Measurements from ENCODE around the gene OR2F2.

OR2F2 gene

GRCh38 chr7:143890558-143890957, 44.5 kb upstream of the OR2F2 start:
- Histone ChIP-seq H3K27ac (replicated peaks; ENCODE audit: low read length) (no peak overlapping the region), H3K23ac (ENCODE audit: low read depth, low read length, poor library complexity) (no peak overlapping the region), H3K14ac (ENCODE audit: low read length) (no peak overlapping the region), H3K27me3 (ENCODE audit: control insufficient read depth in 3 of 3, insufficient read depth in 3 of 3, low read depth in 1 of 3, low read length in 3 of 3) (no peaks in the 10 kb centered on the region), H2BK15ac (ENCODE audit: low read length) (no peak overlapping the region), H3K9ac (ENCODE audit: low read depth, low read length, poor library complexity) (no peak overlapping the region), H3K79me1 (ENCODE audit: low read depth, low read length) (no peaks in the 10 kb centered on the region), H3K4me1 (ENCODE audit: control insufficient read depth in 2 of 2, insufficient read depth in 1 of 2, low read depth in 1 of 2, low read length in 2 of 2) (no peaks in the 10 kb centered on the region), H3K4ac (ENCODE audit: low read length) (no peak overlapping the region), H3K18ac (ENCODE audit: low read length) (no peak overlapping the region), H4K91ac (ENCODE audit: low read depth, low read length, poor library complexity) (no peak overlapping the region), H3K9me3 (replicated peaks in 1 of 2; ENCODE audit: control insufficient read depth in 2 of 2, insufficient read depth in 1 of 2, low read depth in 1 of 2, low read length in 2 of 2) (peaks cover 3 to 57% of the 10 kb centered on the region in 2 donors), H2AFZ (ENCODE audit: low read length) (no peak overlapping the region), H3K36me3 (replicated peaks in 1 of 2; ENCODE audit: control insufficient read depth in 2 of 2, insufficient read depth in 2 of 2, low read length in 2 of 2) (peaks cover 5 to 29% of the 10 kb centered on the region in 2 donors), H2BK12ac (ENCODE audit: low read length) (no peak overlapping the region), H2AK5ac (ENCODE audit: low read depth, low read length) (no peak overlapping the region), H2BK5ac (ENCODE audit: low read length) (no peak overlapping the region), H2BK120ac (ENCODE audit: low read depth, low read length) (no peak overlapping the region), H3K4me2 (ENCODE audit: insufficient read depth, low read length, poor library complexity, severe bottlenecking) (no peak overlapping the region), H4K8ac (ENCODE audit: low read depth, low read length) (no peak overlapping the region), H3K4me3 (ENCODE audit: low read length in 2 of 2) (no peak overlapping the region)
- no CpG with 5 or more reads among the region's 2 CpGs for WGBS, 2 donors (ENCODE audit: extremely low coverage in 2 of 2, insufficient read length in 2 of 2, insufficient replicate concordance in 1 of 2)
- no peak for DNase-seq (ENCODE audit: low spot score)

GRCh38 chr7:143891457-143891856, 43.6 kb upstream of the OR2F2 start:
- no peak overlapping the region for H2AK5ac ChIP-seq (ENCODE audit: low read depth, low read length)
- no peak overlapping the region for H2BK5ac ChIP-seq (ENCODE audit: low read length)
- no CpG with 5 or more reads among the region's 2 CpGs for WGBS, 2 donors (ENCODE audit: extremely low coverage in 2 of 2, insufficient read length in 2 of 2, insufficient replicate concordance in 1 of 2)
- no peak overlapping the region for H2BK120ac ChIP-seq (ENCODE audit: low read depth, low read length)
- peaks cover 5 to 29% of the 10 kb centered on the region in 2 donors for H3K36me3 ChIP-seq (replicated peaks in 1 of 2; ENCODE audit: control insufficient read depth in 2 of 2, insufficient read depth in 2 of 2, low read length in 2 of 2)
- no peak for DNase-seq (ENCODE audit: low spot score)
- no peak overlapping the region for H4K8ac ChIP-seq (ENCODE audit: low read depth, low read length)
- H2AFZ ChIP-seq (ENCODE audit: low read length), result no peak overlapping the region
- H3K4me3 ChIP-seq (ENCODE audit: low read length in 2 of 2), result no peak overlapping the region
- no peak overlapping the region for H2BK12ac ChIP-seq (ENCODE audit: low read length)
- peaks cover 3 to 56% of the 10 kb centered on the region in 2 donors for H3K9me3 ChIP-seq (replicated peaks in 1 of 2; ENCODE audit: control insufficient read depth in 2 of 2, insufficient read depth in 1 of 2, low read depth in 1 of 2, low read length in 2 of 2)
- H3K27ac ChIP-seq (replicated peaks; ENCODE audit: low read length), result no peak overlapping the region
- no peak overlapping the region for H2BK15ac ChIP-seq (ENCODE audit: low read length)
- no peak overlapping the region for H3K23ac ChIP-seq (ENCODE audit: low read depth, low read length, poor library complexity)
- H3K14ac ChIP-seq (ENCODE audit: low read length), result no peak overlapping the region
- no peaks in the 10 kb centered on the region for H3K79me1 ChIP-seq (ENCODE audit: low read depth, low read length)
- no peak overlapping the region for H3K4me2 ChIP-seq (ENCODE audit: insufficient read depth, low read length, poor library complexity, severe bottlenecking)
- H4K91ac ChIP-seq (ENCODE audit: low read depth, low read length, poor library complexity), result no peak overlapping the region
- no peaks in the 10 kb centered on the region for H3K4me1 ChIP-seq (ENCODE audit: control insufficient read depth in 2 of 2, insufficient read depth in 1 of 2, low read depth in 1 of 2, low read length in 2 of 2)
- H3K27me3 ChIP-seq (ENCODE audit: control insufficient read depth in 3 of 3, insufficient read depth in 3 of 3, low read depth in 1 of 3, low read length in 3 of 3), result no peaks in the 10 kb centered on the region
- H3K18ac ChIP-seq (ENCODE audit: low read length), result no peak overlapping the region
- H3K4ac ChIP-seq (ENCODE audit: low read length), result no peak overlapping the region
- H3K9ac ChIP-seq (ENCODE audit: low read depth, low read length, poor library complexity), result no peak overlapping the region

DNA sequence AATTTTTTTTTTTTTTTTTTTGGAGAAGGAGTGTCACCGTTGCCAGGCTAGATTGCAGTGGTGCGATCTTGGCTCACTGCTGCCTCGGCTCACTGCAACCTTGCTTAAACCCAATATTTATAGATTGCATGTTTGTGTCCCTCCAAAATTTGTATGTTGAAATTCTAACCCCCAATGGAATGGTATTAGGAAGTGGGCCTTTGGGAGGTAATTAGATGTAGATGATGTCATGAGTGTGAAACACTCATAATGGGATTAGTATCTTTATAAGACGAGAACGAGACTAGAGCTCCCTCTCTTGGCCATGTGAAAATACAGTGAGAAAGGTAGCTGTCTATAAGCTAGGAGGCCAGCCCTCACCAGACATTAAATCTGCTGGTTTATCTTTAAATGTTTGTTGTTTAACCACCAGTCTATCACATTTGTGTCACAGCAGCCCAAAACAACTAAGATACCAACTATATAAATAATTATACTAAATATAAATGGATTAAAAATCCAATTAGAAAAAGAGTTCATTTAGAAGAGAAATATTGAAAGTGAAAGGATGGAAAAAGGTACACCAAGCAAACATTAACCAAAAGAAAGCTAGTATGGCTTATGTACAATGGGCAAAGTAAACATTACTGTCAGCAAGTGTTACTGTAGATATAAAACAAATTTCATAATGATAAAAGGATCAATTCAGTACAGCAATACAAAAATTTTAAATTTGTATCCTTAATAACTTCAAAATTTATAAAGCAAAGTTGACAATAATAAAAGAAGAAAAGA, 42.3 kb upstream of the OR2F2 start:
- Histone ChIP-seq H3K79me1 (ENCODE audit: low read depth, low read length) (no peaks in the 10 kb centered on the region), H3K4ac (ENCODE audit: low read length) (no peak overlapping the region), H2AFZ (ENCODE audit: low read length) (no peak overlapping the region), H2BK12ac (ENCODE audit: low read length) (no peak overlapping the region), H3K27me3 (ENCODE audit: control insufficient read depth in 3 of 3, insufficient read depth in 3 of 3, low read depth in 1 of 3, low read length in 3 of 3) (no peaks in the 10 kb centered on the region), H2AK5ac (ENCODE audit: low read depth, low read length) (no peak overlapping the region), H2BK5ac (ENCODE audit: low read length) (no peak overlapping the region), H2BK120ac (ENCODE audit: low read depth, low read length) (no peak overlapping the region), H2BK15ac (ENCODE audit: low read length) (no peak overlapping the region), H4K91ac (ENCODE audit: low read depth, low read length, poor library complexity) (no peak overlapping the region), H3K36me3 (replicated peaks in 1 of 2; ENCODE audit: control insufficient read depth in 2 of 2, insufficient read depth in 2 of 2, low read length in 2 of 2) (peaks cover 5 to 26% of the 10 kb centered on the region in 2 donors), H4K8ac (ENCODE audit: low read depth, low read length) (no peak overlapping the region), H3K4me2 (ENCODE audit: insufficient read depth, low read length, poor library complexity, severe bottlenecking) (no peak overlapping the region), H3K23ac (ENCODE audit: low read depth, low read length, poor library complexity) (no peak overlapping the region), H3K4me3 (ENCODE audit: low read length in 2 of 2) (no peak overlapping the region), H3K4me1 (ENCODE audit: control insufficient read depth in 2 of 2, insufficient read depth in 1 of 2, low read depth in 1 of 2, low read length in 2 of 2) (no peaks in the 10 kb centered on the region), H3K27ac (replicated peaks; ENCODE audit: low read length) (no peak overlapping the region), H3K9ac (ENCODE audit: low read depth, low read length, poor library complexity) (no peak overlapping the region), H3K14ac (ENCODE audit: low read length) (no peak overlapping the region), H3K18ac (ENCODE audit: low read length) (no peak overlapping the region), H3K9me3 (replicated peaks in 1 of 2; ENCODE audit: control insufficient read depth in 2 of 2, insufficient read depth in 1 of 2, low read depth in 1 of 2, low read length in 2 of 2) (peaks cover 3 to 50% of the 10 kb centered on the region in 2 donors)
- no peak for DNase-seq (ENCODE audit: low spot score)
- no CpG with 5 or more reads among the region's 5 CpGs for WGBS, 2 donors (ENCODE audit: extremely low coverage in 2 of 2, insufficient read length in 2 of 2, insufficient replicate concordance in 1 of 2)

GRCh38 chr7:143896667-143897066, 38.4 kb upstream of the OR2F2 start:
- Histone ChIP-seq H3K36me3 (replicated peaks in 1 of 2; ENCODE audit: control insufficient read depth in 2 of 2, insufficient read depth in 2 of 2, low read length in 2 of 2) (peaks cover 0 to 8% of the 10 kb centered on the region in 2 donors), H3K79me1 (ENCODE audit: low read depth, low read length) (no peaks in the 10 kb centered on the region), H2AFZ (ENCODE audit: low read length) (no peak overlapping the region), H3K23ac (ENCODE audit: low read depth, low read length, poor library complexity) (no peak overlapping the region), H4K91ac (ENCODE audit: low read depth, low read length, poor library complexity) (no peak overlapping the region), H3K4ac (ENCODE audit: low read length) (no peak overlapping the region), H4K8ac (ENCODE audit: low read depth, low read length) (no peak overlapping the region), H3K4me2 (ENCODE audit: insufficient read depth, low read length, poor library complexity, severe bottlenecking) (no peak overlapping the region), H3K18ac (ENCODE audit: low read length) (no peak overlapping the region), H2AK5ac (ENCODE audit: low read depth, low read length) (no peak overlapping the region), H2BK15ac (ENCODE audit: low read length) (no peak overlapping the region), H2BK5ac (ENCODE audit: low read length) (no peak overlapping the region), H3K14ac (ENCODE audit: low read length) (no peak overlapping the region), H3K27me3 (ENCODE audit: control insufficient read depth in 3 of 3, insufficient read depth in 3 of 3, low read depth in 1 of 3, low read length in 3 of 3) (no peaks in the 10 kb centered on the region), H2BK12ac (ENCODE audit: low read length) (no peak overlapping the region), H3K27ac (replicated peaks; ENCODE audit: low read length) (no peak overlapping the region), H3K9me3 (replicated peaks in 1 of 2; ENCODE audit: control insufficient read depth in 2 of 2, insufficient read depth in 1 of 2, low read depth in 1 of 2, low read length in 2 of 2) (peaks cover 0 to 25% of the 10 kb centered on the region in 2 donors), H3K4me1 (ENCODE audit: control insufficient read depth in 2 of 2, insufficient read depth in 1 of 2, low read depth in 1 of 2, low read length in 2 of 2) (peaks cover 0 to 9% of the 10 kb centered on the region in 2 donors), H2BK120ac (ENCODE audit: low read depth, low read length) (no peak overlapping the region), H3K4me3 (ENCODE audit: low read length in 2 of 2) (no peak overlapping the region), H3K9ac (ENCODE audit: low read depth, low read length, poor library complexity) (no peak overlapping the region)
- DNase-seq (ENCODE audit: low spot score), result no peak
